Left renal pelvis (tissue), 4 donors: ENCODE data around the gene TIMM13. TPM values are rescaled to one million over a fixed set of nuclear protein-coding genes. Genes with fewer than 3 reads are reported as not detected.

Source experiments
- DNase-seq, 4 donors: peaks; one replicate each; pipeline ENCODE4 v3.0.0-alpha.2; 2013; ENCODE audit warnings: low read depth in 4 of 4, low spot score in 3 of 4
- polyA plus RNA-seq, 4 donors: library from polyadenylated mRNA; unstranded; fragments of 120-200 nt; gene quantifications; one replicate each; pipeline ENCODE4 v1.2.1, GENCODE V29; 2013; ENCODE audit not compliant: insufficient read length in 4 of 4

The TIMM13 gene
- polyA plus RNA-seq, 4 donors: 58.0 to 108 (median 62.2) TPM

DNA sequence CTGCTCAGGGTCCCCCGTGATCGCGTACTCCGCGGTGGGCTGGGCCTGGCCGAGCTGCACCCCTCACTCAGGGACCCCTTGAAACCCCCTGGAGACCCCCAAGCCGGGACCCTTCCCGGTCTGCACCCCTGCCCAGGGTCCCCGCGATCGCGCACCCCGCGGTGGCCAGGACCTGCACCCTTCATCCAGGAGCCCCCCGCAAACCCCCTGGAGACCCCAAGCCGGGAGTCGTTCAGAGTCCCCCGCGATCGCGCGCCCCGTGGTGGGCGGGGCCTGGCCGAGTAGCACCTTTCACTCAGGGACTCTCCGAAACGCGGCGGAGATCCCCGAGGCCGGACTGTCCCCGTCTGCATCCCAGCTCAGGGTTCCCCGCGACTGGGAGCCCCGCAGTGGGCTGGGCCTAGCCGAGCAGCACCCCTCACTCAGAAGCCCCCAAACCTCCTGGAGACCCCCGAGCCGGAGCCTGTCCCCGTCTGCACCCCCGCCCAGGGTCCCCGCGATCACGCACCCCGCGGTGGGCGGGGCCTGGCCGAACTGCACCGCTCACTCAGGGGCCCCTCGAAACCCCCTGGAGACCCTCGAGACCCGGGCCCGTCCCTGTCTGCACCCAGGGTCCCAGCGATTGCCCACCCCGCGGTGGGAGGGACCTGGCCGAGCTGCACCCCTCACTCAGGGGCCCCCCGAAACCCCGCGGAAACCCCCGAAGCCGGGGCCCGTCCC is 28.6 kb upstream of the TIMM13 start:
- no peak for DNase-seq

DNA sequence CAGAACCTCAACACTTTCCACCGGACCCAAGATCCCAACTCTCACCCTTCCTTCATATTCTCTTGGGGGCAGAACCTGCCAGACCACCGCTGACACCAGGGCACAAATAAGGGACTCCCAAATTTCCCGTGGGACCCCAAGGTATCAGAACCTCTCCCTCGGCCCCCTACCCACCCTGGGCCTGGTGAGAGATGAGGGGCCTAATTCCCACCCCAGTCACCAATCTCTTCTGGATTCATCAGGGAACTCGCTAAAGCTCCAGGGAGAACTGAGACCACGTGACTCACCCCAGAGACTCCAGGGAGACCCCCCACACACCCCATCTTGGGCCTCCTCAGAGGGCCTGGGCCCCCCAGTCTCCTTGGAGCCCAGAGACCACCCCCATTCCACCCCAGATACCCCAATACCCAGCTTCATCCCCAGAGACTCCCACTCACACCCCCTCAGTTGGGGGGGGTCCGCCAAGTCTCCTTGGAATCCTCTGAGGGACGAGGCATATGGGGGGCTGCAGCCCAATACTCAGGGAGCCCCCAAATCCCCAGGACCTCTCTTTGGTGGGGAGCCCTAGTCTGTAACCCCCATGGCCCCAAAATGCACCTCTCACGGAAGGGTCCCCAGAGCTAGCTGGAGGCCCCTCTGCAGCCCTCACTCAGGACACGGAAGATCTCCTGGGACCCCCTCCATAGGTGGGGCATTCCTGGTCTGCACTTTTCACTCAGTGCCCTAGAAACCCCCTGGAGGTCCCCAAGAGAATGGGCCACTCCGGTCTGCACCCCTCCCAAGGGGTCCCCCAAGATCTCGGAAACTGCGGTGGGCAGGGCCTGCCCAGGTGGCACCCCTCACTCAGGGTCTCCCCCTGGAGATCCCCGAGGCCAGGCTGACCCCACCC is 27.8 kb upstream of the TIMM13 start:
- no peak for DNase-seq

DNA sequence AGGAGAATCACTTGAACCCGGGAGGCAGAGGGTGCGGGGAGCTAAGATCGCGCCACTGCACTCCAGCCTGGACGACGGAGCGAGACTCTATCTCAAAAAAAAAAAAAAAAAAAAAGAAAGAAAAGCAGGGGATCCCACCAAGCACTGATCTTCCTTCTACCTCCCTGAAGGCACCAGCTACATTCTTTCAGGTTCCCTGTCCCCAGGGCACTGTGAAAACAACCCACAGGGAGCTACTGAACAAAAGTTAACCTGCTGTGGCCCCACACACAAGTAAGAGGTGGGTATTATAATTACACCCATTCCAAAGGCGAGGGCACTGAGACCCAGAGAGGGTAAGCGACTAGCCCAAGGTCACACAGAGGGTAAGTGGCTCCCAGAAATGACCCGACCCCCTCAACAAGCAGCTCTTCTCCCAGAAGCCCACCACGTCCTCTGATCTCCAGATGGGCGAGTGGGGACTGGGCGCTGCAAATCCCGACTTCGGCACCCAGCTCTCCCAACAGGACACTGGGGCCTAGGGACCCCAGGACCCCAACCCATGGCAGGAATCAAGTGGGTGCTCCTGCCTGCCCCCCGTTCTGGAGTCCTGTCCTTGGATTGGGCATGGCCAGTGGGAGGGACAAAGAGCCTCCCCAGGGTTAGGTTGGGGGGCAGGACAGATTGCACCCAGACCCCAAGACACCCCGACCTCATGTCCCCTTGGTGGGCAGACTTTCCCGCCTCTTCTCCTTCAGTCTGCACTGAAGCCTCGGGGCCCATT is 27.0 kb upstream of the TIMM13 start:
- DNase-seq: no peak

DNA sequence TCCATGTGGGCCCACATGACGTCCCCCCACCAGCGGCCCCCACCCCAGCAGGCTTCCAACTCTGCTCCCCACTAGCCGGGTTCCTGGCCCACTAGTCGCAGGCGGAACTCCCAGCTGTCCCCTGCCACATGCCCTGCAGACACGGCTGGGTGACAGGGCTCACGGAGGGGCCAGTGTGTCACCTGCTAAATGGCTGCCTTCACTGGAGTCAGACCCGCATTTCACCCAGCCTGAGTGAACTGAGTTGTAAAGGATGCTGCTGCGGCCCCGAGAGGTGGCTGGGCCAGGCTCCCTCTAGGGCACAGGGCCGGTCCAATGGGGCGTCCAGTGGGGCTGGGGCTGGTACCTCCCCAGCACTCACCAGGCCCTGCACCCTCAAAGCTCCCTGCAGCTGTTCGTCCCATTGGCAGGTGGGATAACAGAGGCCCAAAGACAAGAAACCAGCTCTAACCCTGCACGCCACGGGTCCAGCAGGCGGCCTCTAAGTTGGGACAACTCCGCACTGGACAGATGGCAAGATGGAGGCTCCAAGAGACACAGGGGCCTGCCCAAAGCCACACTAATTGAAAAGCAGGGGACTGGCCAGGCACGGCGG is 26.1 kb upstream of the TIMM13 start:
- DNase-seq: no peak

DNA sequence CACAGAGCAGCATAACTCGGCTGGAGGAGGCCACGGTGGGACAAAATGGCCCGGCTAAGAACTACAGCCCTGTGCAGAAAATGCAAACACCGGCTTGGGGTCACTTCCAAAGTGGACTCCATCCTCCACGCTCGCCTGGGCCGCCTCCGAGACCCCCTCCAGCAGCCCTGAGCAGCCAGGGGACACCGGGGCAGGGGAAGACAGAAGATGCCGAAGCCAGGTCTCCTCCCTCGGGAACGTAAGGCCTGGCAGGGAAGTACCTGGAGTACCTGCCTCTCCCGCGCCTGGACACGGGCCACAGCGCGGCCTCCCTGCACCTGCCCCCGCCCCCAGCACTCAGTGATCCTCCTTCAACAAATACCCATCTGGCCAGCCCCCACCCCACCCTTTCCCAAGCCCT is 24.4 kb upstream of the TIMM13 start:
- DNase-seq: no peak

DNA sequence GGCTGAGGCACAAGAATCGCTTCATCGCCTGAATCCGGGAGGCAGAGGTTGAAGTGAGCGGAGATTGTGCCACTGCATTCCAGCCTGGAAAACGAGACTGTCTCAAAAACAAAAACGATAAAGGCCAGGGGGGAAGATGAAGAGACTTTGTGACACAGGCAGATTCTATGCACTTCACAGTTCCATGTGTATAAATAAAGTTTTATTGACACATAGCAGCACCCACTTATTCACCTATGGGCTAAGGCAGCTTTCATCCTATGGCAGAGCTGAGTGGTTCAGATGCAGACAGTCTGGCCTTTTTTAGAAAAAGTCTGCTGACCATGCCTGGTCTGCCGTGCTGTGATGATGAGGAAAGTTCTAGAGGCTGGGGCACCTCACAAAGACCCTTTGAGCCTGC is 23.8 kb upstream of the TIMM13 start:
- DNase-seq: no peak

DNA sequence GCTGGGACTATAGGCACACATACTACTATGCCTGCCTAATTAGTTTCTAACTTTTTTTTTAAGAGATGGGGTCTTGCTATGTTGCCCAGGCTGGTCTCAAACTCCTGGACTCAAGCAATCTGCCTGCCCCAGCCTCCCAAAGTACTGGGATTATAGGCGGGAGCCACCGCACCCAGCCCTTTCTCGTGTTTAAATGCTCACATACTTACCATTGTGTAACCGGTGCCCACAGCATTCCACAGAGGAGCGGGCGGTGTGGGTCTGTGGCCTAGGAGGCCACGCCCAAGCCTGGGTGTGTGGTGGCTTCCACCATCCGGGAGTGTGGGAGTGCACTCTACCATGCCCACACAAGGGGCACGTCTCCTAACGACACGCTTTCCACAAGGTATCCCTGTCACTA is 21.6 kb upstream of the TIMM13 start:
- no peak for DNase-seq

DNA sequence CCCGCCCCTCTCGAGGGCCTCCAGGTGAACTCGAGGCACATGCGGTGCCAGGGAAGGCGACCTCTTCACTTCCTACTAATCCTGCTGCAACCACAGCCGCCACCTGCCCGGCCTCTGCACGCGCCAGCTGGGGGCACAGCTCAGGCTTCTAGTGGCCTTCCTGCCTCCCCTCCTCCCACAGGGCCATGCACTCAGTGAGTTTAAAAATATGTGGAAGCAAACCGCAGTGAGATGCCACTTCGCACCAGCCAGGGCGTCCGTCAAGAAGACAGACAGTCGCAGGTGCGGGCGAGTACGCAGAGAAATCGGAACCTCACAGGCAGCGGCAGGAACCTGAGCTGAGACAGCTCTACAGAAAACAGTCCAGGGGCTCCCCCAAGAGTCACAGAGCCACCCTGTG is 19.0 kb upstream of the TIMM13 start:
- no peak for DNase-seq

DNA sequence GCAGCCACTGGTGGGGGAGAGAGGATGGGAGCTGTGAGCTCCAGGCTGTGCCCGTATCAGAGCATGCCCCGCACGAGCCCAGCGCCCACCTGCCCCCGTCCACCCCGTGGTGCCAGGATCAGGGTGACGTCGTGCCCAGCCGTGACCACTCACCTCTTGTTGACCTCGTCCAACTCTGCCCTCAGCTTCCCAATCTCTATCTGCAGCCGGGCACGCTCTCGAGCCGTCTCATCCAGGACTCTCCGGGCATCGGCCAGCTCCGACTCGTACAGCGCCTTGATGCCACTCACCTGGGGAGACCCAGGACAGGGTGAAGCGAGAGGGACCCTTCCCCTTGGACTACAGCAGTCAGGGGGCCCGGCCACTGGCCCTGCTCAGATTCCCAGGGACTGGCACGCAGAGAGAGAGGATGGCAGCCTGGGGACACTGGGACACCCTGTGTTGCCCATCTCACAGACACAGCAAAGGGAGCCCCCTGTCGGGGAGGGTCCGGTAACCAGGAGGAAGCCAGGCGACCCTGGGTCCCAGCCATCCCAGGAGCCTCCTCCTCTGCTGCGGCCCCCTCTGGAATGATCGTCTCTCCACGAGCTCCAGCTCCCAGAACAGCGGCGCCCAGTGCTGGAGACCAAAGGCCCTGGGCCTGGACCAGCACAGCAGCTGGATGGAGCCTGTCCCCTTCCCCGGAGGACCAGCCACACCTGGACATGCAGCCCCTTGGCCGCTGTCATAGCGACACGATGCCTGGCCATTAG is 17.0 kb upstream of the TIMM13 start:
- DNase-seq: no peak

DNA sequence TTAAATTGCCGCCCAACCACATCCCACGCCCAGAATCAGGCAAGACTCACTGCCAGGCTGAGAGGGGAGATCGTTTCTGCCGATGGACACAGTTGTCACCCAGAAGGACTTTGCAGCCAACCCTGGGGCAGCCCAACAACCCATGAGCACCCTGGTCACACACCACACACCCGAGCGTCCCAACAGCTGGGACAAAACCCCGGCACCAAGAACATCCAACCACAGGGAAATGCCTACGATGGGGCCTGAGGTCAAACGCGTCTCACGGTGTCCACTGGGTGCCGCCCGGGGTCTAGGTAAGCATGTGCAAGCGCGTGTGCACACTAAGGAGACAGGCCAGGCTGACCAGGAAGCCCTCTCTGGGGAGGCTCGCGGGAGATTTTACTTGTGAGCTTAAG is 16.4 kb upstream of the TIMM13 start:
- no peak for DNase-seq

DNA sequence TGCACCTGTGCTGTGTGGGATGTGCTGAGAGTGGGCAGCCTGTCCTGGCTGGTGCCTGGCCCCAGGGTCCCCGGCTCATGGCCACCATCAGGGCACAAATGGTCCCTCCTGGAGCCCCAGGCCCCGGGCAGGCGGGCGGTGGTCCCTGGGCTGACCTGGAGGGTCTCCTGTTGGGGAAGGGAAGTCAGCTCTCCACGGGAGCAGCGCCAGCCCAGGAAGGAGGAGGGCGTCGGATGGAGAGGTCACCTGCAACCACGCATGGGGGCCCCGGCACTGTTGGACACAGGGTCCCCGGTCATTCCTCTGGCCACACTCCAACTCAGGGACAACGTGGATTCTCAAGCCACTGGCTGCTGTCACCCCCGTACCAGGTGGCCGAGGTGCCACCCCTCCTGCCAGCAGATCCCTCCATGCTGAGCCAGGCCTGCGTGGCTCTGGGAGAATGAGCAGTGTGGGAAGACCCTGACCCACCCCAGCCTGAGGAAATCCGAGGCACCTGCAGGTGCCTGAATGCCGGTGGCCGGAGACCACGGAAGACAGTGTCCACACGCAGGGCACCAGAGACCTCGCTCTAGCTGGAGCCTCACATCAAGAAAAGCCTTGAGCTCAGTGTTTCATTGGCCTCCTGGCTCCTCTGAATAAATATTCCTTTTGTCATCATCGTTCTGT is 15.9 kb upstream of the TIMM13 start:
- DNase-seq: no peak

DNA sequence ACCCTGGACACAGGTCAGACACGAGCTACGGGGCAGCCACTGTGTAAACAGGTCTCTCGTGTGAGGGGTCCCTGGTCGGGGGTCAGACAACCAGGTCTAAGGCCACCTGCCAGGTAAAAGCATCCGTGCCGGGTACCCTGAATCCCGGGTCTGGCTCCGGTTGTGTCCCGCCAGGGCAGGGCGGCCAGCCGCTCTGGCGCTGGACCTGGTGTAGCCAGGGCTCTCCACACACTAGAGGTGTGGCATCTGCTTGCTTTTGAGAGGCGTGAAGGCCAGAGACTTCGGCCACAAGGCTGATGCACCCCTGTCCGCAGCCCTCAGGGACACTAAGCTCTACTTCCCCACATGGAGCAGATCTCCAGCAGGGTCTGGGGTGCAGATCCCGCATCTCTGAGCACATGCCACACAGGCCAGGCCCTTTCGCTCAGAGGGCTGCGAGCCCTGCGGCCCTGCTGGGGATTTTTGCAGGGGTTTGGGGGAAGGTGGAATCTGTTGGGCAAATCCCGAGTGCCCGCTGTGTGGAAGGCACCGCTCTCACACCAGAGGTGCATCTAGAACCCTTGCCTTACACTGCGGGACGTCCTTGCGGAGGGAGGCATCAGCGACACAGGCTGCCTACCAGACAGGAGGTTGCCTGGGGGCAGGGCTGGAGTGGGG is 13.8 kb upstream of the TIMM13 start:
- no peak for DNase-seq

DNA sequence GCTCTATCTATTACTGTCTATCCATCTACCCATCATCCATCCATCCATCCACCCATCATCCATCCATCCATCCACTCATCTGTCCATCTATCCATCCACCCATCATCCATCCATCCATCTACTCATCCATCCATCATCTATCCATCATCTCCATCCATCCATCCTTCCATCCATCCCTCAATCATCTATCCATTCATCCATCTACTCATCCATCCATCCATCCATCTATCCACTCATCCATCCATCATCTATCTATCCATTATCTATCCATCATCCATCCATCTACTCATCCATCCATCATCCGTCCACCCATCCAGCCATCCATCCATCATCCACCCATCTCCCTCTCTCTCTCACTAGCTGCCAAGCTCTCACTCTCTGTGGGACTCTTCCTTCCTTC is 13.1 kb upstream of the TIMM13 start:
- DNase-seq: no peak

DNA sequence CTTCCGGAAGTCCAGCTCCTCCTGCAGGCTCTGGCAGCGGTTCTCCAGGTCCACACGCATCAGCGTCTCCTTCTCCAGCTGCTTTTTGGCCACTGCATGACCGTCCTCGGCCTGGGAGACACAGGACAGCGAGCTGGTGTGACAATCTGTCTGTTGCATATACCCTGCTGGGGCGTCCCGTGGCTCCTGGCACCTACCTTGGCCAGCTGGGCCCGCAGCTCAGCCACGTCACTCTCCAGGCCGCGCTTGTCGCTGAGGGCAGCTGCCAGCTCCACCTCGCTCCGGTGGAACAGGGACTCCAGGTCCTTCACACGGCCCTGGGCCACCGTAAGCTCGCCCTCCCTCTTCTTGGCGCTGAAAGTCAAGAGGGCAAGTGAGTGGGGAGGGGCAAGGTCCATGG is 10.8 kb upstream of the TIMM13 start:
- no peak for DNase-seq

DNA sequence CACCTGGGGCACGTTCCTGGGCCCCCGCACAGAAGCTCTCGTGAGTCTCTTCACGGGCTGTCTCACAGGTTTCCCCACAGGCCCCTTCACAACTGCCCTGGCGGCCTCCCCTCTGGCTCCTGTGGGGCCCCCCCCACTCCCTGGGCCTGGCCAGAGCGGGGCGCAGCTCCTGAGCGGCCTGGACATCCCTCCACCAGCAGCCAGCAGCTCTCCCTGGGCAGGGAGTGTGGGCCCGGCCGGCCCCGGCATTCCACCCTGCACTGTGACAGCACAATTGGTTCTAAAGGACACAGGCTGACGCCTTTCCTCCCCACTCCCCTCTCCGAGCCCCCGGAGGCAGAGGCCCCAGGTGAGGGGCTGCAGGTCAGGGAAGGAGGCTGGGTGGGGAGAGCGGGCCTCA is 9.5 kb upstream of the TIMM13 start:
- DNase-seq: no peak

DNA sequence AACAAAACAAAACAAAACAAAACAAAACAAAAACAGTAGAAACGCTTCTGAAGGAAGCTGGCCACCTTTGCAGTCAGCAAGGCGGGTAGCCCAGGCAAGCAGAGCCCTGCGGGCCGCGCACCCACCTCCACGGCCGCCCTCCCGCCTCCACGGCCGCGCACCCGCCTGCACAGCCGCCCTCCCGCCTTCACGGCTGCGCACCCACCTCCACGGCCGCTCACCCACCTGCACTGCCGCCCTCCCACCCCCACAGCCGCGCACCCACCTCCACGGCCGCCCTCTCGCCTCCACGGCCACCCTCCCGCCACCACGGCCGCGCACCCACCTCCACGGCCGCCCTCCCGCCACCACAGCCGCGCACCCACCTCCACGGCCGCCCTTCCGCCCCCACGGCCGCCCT is 9.0 kb upstream of the TIMM13 start:
- DNase-seq: no peak

DNA sequence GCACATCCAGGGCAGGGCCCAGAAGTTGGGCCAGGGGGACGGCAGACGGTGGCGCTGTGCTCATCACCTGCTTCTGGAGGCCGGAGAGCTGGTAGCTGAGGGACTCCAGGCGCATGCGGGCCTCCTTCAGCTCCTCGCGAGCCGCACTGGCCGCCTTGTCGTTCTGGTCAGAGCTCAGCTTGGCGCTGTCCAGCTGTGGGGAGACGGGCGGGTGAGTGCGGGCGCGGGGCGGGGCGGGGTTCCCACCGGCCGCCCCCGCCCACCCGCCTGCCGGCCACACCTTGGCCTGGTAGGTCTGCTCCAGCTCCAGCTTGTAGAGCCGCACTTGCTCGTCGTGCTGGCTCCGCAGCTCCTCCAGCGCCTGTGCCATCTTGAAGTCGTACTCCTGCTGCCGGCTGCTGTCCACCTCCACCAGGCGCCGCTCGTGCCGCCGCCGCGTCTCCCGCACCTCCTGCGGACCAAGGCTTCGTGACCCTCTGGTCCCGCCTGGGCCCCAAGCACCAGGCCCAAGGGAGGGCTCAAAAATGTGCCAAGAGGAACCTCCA is 7.4 kb upstream of the TIMM13 start:
- DNase-seq: no peak

DNA sequence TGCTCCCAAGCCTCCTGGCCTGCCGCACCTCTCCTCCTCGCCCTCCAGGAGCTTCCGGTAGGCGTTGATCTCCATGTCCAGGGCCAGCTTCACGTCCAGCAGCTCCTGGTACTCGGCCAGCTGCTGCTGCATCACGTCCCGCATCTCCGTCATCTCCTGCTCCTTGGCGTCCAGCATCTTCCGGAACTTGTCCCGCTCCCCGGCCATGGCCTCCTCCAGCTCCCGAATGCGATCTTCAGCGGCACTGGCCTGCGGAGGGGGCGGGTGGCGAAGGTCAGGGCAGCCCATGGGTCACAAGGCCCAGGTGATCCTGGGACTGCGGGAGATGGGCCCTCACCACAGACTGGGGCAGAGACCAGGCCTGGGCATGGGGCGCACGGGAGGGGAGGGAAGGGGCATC is 6.9 kb upstream of the TIMM13 start:
- DNase-seq: no peak

DNA sequence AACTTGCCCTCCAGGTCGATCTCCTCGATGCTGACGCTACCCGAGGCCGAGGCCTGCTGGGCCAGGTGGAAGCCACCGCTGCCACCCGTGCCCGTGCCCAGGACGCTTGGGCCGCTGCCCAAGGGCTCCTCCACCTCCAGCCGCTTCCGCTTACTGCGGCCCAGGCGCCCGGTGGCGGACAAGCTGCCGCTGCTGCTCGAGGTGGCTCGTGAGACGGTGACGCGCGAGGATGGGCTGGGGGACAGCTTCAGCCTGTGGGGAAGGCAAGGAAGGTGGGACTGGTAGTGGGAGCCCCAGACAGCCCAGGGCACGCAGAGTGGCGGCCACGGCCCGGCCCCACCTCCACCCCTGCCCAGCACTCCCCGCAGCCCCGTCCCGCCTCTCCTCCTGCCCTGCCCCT is 6.5 kb upstream of the TIMM13 start:
- no peak for DNase-seq
